GM23338 (cell line): ENCODE results near the gene TTC27. TPM values are rescaled to one million over a fixed set of nuclear protein-coding genes. Genes with fewer than 3 reads are reported as not detected.

Source experiments
- ATAC-seq: fragments of 200-7000 bp; cut with Tn5 transposase; 3 replicates; pipeline ENCODE4 v1.9.1; 2020
- DNase-seq: peaks from one replicate; pipeline ENCODE4 v3.0.0-alpha.2; 2015; ENCODE audit warnings: low spot score
- H2AFZ ChIP-seq: fragments of 200-600 bp; sonication (generic); 2 replicates; pipeline ENCODE4 v1.8.0; 2016; ENCODE audit warnings: antibody characterized with exemption, mild to moderate bottlenecking, moderate library complexity
- H3F3A ChIP-seq: fragments of 200-600 bp; sonication (generic); replicated peaks from 2 replicates; pipeline ENCODE4 v1.8.0; 2017; ENCODE audit warnings: antibody characterized with exemption, mixed run types, low read depth
- H3K27ac ChIP-seq: fragments of 200-600 bp; sonication (generic); 2 replicates; pipeline ENCODE4 v1.6.1; 2016; ENCODE audit warnings: low read depth
- H3K27me3 ChIP-seq: fragments of 200-600 bp; sonication (generic); 2 replicates; pipeline ENCODE4 v1.8.0; 2016; ENCODE audit warnings: mild to moderate bottlenecking, mixed run types, moderate library complexity; ENCODE audit not compliant: insufficient read depth
- H3K36me3 ChIP-seq: fragments of 200-600 bp; sonication (generic); 2 replicates; pipeline ENCODE4 v1.8.0; 2016; ENCODE audit warnings: mild to moderate bottlenecking; ENCODE audit not compliant: insufficient read depth
- H3K4me1 ChIP-seq: fragments of 200-600 bp; sonication (generic); 2 replicates; pipeline ENCODE4 v1.8.0; 2016; ENCODE audit warnings: mild to moderate bottlenecking, moderate library complexity; ENCODE audit not compliant: insufficient read depth
- H3K4me2 ChIP-seq: fragments of 200-600 bp; sonication (generic); 2 replicates; pipeline ENCODE4 v1.7.1; 2017; ENCODE audit warnings: mixed run types
- H3K4me3 ChIP-seq: fragments of 200-600 bp; sonication (generic); 2 replicates; pipeline ENCODE4 v1.6.1; 2016; ENCODE audit warnings: mixed run types
- H3K79me2 ChIP-seq: fragments of 200-600 bp; sonication (generic); replicated peaks from 2 replicates; pipeline ENCODE4 v1.8.0; 2017; ENCODE audit warnings: mild to moderate bottlenecking; ENCODE audit not compliant: insufficient read depth
- H3K9me2 ChIP-seq: fragments of 200-600 bp; sonication (generic); 2 replicates; pipeline ENCODE4 v1.8.0; 2017; ENCODE audit not compliant: insufficient read depth
- H4K20me1 ChIP-seq: fragments of 200-600 bp; sonication (generic); replicated peaks from 2 replicates; pipeline ENCODE4 v1.8.0; 2017; ENCODE audit warnings: mild to moderate bottlenecking; ENCODE audit not compliant: insufficient read depth
- H3K27ac Mint-ChIP-seq: 2 replicates; pipeline ENCODE4 v1.8.0; 2020; ENCODE audit warnings: inconsistent platforms, mild to moderate bottlenecking, moderate library complexity, mixed read lengths
- H3K27me3 Mint-ChIP-seq: 3 replicates; pipeline ENCODE4 v1.8.0; 2022; ENCODE audit warnings: low read depth, mild to moderate bottlenecking, moderate library complexity, mixed read lengths, inconsistent platforms; ENCODE audit not compliant: insufficient read depth, poor library complexity
- H3K36me3 Mint-ChIP-seq: 3 replicates; pipeline ENCODE4 v1.8.0; 2021; ENCODE audit warnings: low read depth, mild to moderate bottlenecking, inconsistent platforms, moderate library complexity, mixed read lengths
- H3K4me1 Mint-ChIP-seq: 3 replicates; pipeline ENCODE4 v1.8.0; 2020; ENCODE audit warnings: mild to moderate bottlenecking, inconsistent platforms, mixed read lengths
- H3K4me3 Mint-ChIP-seq: 3 replicates; pipeline ENCODE4 v1.8.0; 2021; ENCODE audit warnings: moderate library complexity, mild to moderate bottlenecking, inconsistent platforms, mixed read lengths
- H3K9me3 Mint-ChIP-seq: 3 replicates; pipeline ENCODE4 v1.8.0; 2020; ENCODE audit warnings: moderate library complexity, mild to moderate bottlenecking, inconsistent platforms, mixed read lengths
- CREB1 ChIP-seq: fragments of 250-450 bp; sonication (Bioruptor Pico); IDR thresholded peaks from 2 replicates; pipeline ENCODE4 v1.5.0; 2020; ENCODE audit warnings: low read depth, mild to moderate bottlenecking, moderate library complexity
- EZH2 ChIP-seq: fragments of 200-600 bp; sonication (generic); IDR thresholded peaks from one replicate; pipeline ENCODE4 v1.8.0; 2017; ENCODE audit warnings: antibody characterized with exemption, mild to moderate bottlenecking, low read depth; ENCODE audit not compliant: unreplicated experiment
- EZH2phosphoT487 ChIP-seq: fragments of 200-600 bp; sonication (generic); IDR thresholded peaks from one replicate; pipeline ENCODE4 v1.8.1; 2018; ENCODE audit warnings: antibody characterized with exemption; ENCODE audit not compliant: unreplicated experiment
- NANOG ChIP-seq: IDR thresholded peaks from 2 replicates; pipeline ENCODE4 v1.6.1; 2016; ENCODE audit warnings: antibody characterized with exemption, borderline replicate concordance
- STAT1 ChIP-seq: IDR thresholded peaks from one replicate; pipeline ENCODE4 v1.6.1; 2016; ENCODE audit warnings: antibody characterized with exemption; ENCODE audit not compliant: unreplicated experiment
- ZNF114 ChIP-seq: fragments of 250-450 bp; sonication (Bioruptor Pico); IDR thresholded peaks from 2 replicates; pipeline ENCODE4 v1.5.0; 2020; ENCODE audit warnings: mild to moderate bottlenecking, moderate library complexity
- ZNF331 ChIP-seq: fragments of 250-450 bp; sonication (Bioruptor Pico); IDR thresholded peaks from 2 replicates; pipeline ENCODE4 v1.5.0; 2020; ENCODE audit warnings: low read depth, mild to moderate bottlenecking, moderate library complexity
- polyA plus RNA-seq: library from polyadenylated mRNA; unstranded; fragments of >200 nt; fragmentation: Nextera tagmentation; extraction: Ambion mirVana; gene quantifications from 2 replicates; pipeline ENCODE4 v1.2.1, GENCODE V29; 2016
- total RNA-seq: library from RNA; depleted of rRNA; stranded (reverse); fragments of >200 nt; shearing (Covaris generic); gene quantifications from 2 replicates; pipeline ENCODE4 v1.2.3, GENCODE V29; 2014
- TF ChIP-seq, protein P1 (sequence below): IDR thresholded peaks from one replicate; pipeline ENCODE4 v1.6.1; 2018; ENCODE audit warnings: antibody characterized with exemption; ENCODE audit not compliant: unreplicated experiment
- TF ChIP-seq, protein P2 (sequence below): IDR thresholded peaks from 2 replicates; pipeline ENCODE4 v1.6.1; 2016; ENCODE audit warnings: antibody characterized with exemption
- TF ChIP-seq, protein P3 (sequence below), 2 experiments: fragments of 200-600 bp in 1 of 2; sonication (generic) in 1 of 2; conservative IDR thresholded peaks; 2 replicates each; pipeline versions ENCODE4 v1.5.1 to v1.6.1; 2016 to 2017; ENCODE audit warnings: antibody characterized with exemption in 2 of 2, low read depth in 2 of 2, mild to moderate bottlenecking in 2 of 2, moderate library complexity in 1 of 2

The TTC27 gene
- total and polyA plus RNA-seq, 2 experiments from 2014 or later = 11.8 to 41.3 TPM

DNA sequence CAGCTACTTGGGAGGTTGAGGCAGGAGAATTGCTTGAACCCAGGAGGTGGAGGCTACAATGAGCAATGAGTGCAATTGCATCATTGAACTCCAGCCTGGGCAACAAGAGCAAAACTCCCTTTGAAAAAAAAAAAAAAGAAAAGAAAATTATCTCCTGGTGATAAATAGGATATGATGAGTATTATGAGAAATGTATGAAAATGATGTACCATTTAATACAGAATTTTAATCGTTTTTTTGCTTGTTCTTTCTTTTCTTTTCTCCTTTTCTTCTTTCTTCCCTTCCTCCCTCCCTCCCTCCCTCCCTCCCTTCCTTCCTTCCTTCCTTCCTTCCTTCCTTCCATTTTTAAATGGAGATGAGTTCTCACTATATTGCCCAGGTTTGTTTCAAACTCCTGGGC lies 40.4 kb downstream of the TTC27 start:
- Mint-ChIP-seq H3K4me3 (no peak overlapping the region), H3K27me3 (peaks cover 1% of the 10 kb centered on the region), H3K36me3 (peaks cover 17% of the 10 kb centered on the region; the same call in 2 of the 3 replicates), H3K4me1 (no peaks in the 10 kb centered on the region), H3K27ac (no peak overlapping the region), H3K9me3 (no peaks in the 10 kb centered on the region)
- no peaks in the 10 kb centered on the region for H3K27me3 ChIP-seq
- no peaks in the 10 kb centered on the region; the same call in 1 of the 2 replicates for H4K20me1 ChIP-seq
- H3K4me2 ChIP-seq = no peak overlapping the region
- ATAC-seq = no peak
- no peaks in the 10 kb centered on the region for H3K36me3 ChIP-seq
- no peaks in the 10 kb centered on the region for H3K4me1 ChIP-seq
- H3K79me2 ChIP-seq = no peaks in the 10 kb centered on the region
- no peaks in the 10 kb centered on the region for H3K9me2 ChIP-seq
- H2AFZ ChIP-seq = no peak overlapping the region
- no peak overlapping the region for H3K4me3 ChIP-seq
- no peak for DNase-seq
- no peak overlapping the region for H3K27ac ChIP-seq
- H3F3A ChIP-seq = no peaks in the 10 kb centered on the region
- no peak for TF ChIP-seq NANOG
- TF ChIP-seq STAT1 = no peak
- TF ChIP-seq, protein P1, sequence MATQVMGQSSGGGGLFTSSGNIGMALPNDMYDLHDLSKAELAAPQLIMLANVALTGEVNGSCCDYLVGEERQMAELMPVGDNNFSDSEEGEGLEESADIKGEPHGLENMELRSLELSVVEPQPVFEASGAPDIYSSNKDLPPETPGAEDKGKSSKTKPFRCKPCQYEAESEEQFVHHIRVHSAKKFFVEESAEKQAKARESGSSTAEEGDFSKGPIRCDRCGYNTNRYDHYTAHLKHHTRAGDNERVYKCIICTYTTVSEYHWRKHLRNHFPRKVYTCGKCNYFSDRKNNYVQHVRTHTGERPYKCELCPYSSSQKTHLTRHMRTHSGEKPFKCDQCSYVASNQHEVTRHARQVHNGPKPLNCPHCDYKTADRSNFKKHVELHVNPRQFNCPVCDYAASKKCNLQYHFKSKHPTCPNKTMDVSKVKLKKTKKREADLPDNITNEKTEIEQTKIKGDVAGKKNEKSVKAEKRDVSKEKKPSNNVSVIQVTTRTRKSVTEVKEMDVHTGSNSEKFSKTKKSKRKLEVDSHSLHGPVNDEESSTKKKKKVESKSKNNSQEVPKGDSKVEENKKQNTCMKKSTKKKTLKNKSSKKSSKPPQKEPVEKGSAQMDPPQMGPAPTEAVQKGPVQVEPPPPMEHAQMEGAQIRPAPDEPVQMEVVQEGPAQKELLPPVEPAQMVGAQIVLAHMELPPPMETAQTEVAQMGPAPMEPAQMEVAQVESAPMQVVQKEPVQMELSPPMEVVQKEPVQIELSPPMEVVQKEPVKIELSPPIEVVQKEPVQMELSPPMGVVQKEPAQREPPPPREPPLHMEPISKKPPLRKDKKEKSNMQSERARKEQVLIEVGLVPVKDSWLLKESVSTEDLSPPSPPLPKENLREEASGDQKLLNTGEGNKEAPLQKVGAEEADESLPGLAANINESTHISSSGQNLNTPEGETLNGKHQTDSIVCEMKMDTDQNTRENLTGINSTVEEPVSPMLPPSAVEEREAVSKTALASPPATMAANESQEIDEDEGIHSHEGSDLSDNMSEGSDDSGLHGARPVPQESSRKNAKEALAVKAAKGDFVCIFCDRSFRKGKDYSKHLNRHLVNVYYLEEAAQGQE = no peak
- no peak for TF ChIP-seq EZH2
- TF ChIP-seq ZNF331 (CRISPR knock-in tag) = no peak
- no peak for TF ChIP-seq EZH2phosphoT487
- TF ChIP-seq ZNF114 = no peak
- TF ChIP-seq, protein P2, sequence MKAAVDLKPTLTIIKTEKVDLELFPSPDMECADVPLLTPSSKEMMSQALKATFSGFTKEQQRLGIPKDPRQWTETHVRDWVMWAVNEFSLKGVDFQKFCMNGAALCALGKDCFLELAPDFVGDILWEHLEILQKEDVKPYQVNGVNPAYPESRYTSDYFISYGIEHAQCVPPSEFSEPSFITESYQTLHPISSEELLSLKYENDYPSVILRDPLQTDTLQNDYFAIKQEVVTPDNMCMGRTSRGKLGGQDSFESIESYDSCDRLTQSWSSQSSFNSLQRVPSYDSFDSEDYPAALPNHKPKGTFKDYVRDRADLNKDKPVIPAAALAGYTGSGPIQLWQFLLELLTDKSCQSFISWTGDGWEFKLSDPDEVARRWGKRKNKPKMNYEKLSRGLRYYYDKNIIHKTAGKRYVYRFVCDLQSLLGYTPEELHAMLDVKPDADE = no peak
- TF ChIP-seq, protein P3, sequence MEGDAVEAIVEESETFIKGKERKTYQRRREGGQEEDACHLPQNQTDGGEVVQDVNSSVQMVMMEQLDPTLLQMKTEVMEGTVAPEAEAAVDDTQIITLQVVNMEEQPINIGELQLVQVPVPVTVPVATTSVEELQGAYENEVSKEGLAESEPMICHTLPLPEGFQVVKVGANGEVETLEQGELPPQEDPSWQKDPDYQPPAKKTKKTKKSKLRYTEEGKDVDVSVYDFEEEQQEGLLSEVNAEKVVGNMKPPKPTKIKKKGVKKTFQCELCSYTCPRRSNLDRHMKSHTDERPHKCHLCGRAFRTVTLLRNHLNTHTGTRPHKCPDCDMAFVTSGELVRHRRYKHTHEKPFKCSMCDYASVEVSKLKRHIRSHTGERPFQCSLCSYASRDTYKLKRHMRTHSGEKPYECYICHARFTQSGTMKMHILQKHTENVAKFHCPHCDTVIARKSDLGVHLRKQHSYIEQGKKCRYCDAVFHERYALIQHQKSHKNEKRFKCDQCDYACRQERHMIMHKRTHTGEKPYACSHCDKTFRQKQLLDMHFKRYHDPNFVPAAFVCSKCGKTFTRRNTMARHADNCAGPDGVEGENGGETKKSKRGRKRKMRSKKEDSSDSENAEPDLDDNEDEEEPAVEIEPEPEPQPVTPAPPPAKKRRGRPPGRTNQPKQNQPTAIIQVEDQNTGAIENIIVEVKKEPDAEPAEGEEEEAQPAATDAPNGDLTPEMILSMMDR (conservative IDR thresholded peaks at IDR 0.05; ENCODE audit: low read depth in 2 of 2) = no peak
- no peak for TF ChIP-seq CREB1 (CRISPR knock-in tag)
